Mucosa of rectum (tissue), 2 donors: Measurements from ENCODE around the gene GPR157.
"Not testable (repeated sequence)": the region's sequence is repeated elsewhere in the genome, so short reads cannot be mapped to it uniquely, and the experiment has no call there.

Experiments
- H3K27ac ChIP-seq, 2 donors: one replicate each; pipeline ENCODE4 v1.7.0; 2013; ENCODE audit warnings: inconsistent platforms in 2 of 2, low read depth in 2 of 2, low read length in 2 of 2
- H3K27me3 ChIP-seq, 2 donors: one replicate each; pipeline ENCODE4 v1.7.0; 2013; ENCODE audit warnings: low read length in 2 of 2; ENCODE audit not compliant: control insufficient read depth in 2 of 2, insufficient read depth in 2 of 2
- H3K36me3 ChIP-seq, 2 donors: one replicate each; pipeline ENCODE4 v1.7.0; 2013; ENCODE audit warnings: low read length in 2 of 2; ENCODE audit not compliant: control insufficient read depth in 2 of 2, insufficient read depth in 2 of 2
- H3K4me1 ChIP-seq, 2 donors: one replicate each; pipeline ENCODE4 v1.7.0; 2013; ENCODE audit warnings: low read length in 2 of 2, mild to moderate bottlenecking in 1 of 2; ENCODE audit not compliant: control insufficient read depth in 2 of 2, insufficient read depth in 2 of 2
- H3K4me3 ChIP-seq, 2 donors: one replicate each; pipeline ENCODE4 v1.7.0; 2013; ENCODE audit warnings: low read length in 2 of 2
- H3K9ac ChIP-seq, 2 donors: one replicate each; pipeline ENCODE4 v1.7.0; 2013; ENCODE audit warnings: low read length in 2 of 2, low read depth in 1 of 2, mild to moderate bottlenecking in 1 of 2
- H3K9me3 ChIP-seq, 2 donors: one replicate each; pipeline ENCODE4 v1.7.0; 2013; ENCODE audit warnings: low read length in 2 of 2; ENCODE audit not compliant: control insufficient read depth in 2 of 2
- donor health status: healthy.
- donor health status: Normal muscosa, but diverticular disease.

GPR157 gene

GRCh38 chr1:9107136-9107535, 21.8 kb downstream of the GPR157 start:
- Histone ChIP-seq H3K4me1 (peaks cover 0 to 3% of the 10 kb centered on the region in 2 donors), H3K27me3 (no peaks in the 10 kb centered on the region), H3K9me3 (no peaks in the 10 kb centered on the region), H3K27ac (no peak overlapping the region), H3K9ac (no peak overlapping the region), H3K36me3 (peaks cover 14 to 19% of the 10 kb centered on the region in 2 donors), H3K4me3 (no peak overlapping the region)

GRCh38 chr1:9106286-9106685, 22.6 kb downstream of the GPR157 start:
- Histone ChIP-seq H3K9me3 (no peaks in the 10 kb centered on the region), H3K9ac (no peak overlapping the region), H3K4me3 (no peak overlapping the region), H3K36me3 (peaks cover 14 to 19% of the 10 kb centered on the region in 2 donors), H3K27ac (no peak overlapping the region), H3K4me1 (peaks cover 0 to 3% of the 10 kb centered on the region in 2 donors), H3K27me3 (no peaks in the 10 kb centered on the region)

DNA sequence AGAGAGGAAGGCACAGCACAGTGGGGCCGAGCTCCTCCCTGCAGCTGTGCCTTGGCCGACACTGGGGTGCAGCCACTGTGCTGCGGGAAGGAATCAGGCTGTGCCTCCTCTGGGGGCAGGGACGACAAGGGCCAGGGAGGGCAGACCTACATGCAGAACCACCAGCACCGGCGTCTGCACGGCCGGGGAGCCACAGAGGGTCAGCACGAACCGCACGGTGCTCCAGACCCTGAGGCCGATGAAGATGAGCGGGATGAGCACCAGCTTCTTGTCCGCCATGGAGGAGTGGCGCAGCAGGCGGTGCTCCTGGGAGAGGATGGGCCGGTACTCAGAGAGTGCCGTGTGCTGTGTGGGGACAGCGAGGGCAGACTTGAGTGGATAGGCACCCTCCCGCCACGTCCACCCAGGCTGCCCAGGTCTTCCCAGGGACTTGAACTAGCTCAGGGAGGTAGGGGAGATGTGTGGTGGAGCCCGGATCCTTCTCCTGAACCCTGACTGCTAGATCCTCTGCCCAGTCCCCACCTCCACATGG, 23.5 kb downstream of the GPR157 start:
- H3K27ac ChIP-seq: no peak overlapping the region
- peaks cover 14 to 15% of the 10 kb centered on the region in 2 donors for H3K36me3 ChIP-seq
- H3K4me1 ChIP-seq: no peaks in the 10 kb centered on the region
- no peak overlapping the region for H3K4me3 ChIP-seq
- H3K27me3 ChIP-seq: no peaks in the 10 kb centered on the region
- no peaks in the 10 kb centered on the region for H3K9me3 ChIP-seq
- no peak overlapping the region for H3K9ac ChIP-seq

- Histone ChIP-seq H3K27me3 (no peaks in the 10 kb centered on the region), H3K4me3 (no peak overlapping the region), H3K4me1 (no peaks in the 10 kb centered on the region), H3K36me3 (peaks cover 11 to 12% of the 10 kb centered on the region in 2 donors), H3K9ac (no peak overlapping the region), H3K9me3 (no peaks in the 10 kb centered on the region), H3K27ac (no peak overlapping the region)
Measured at GRCh38 chr1:9101510-9102146, 27.3 kb downstream of the GPR157 start.

DNA sequence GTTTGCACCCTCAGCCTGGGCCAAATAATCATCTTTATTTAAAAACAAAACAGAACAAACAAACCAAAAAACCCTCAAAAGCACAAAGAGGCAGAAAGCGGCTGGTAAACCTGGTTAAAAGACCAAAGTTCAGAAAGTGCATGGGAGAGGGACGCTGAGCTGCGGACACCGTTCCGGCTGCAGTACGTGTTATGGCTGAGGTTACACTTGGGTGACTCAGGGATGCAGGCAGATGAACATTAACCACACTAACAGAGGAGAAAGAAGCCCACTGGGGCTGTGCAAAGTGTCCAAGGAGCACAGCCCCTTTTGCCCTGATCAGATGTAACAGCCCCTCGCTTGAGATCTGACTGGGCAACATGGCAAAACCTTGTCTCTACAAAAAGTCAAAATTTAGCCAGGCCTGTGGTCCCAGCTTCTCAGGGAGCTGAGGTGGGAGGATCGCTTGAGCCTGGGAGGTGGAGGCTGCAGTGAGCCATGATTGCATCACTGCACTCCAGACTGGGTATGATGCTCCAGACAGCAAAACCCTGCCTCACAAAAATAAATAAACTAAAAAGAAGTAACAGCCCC, 28.3 kb downstream of the GPR157 start:
- H3K27me3 ChIP-seq: no peaks in the 10 kb centered on the region
- H3K9me3 ChIP-seq: no peaks in the 10 kb centered on the region
- H3K4me3 ChIP-seq: no peak overlapping the region
- H3K27ac ChIP-seq: no peak overlapping the region
- H3K4me1 ChIP-seq: no peaks in the 10 kb centered on the region
- H3K9ac ChIP-seq: no peak overlapping the region
- H3K36me3 ChIP-seq: peaks cover 11 to 12% of the 10 kb centered on the region in 2 donors

- Histone ChIP-seq H3K27ac (no peak overlapping the region), H3K36me3 (peaks cover 7 to 9% of the 10 kb centered on the region in 2 donors), H3K9ac (no peak overlapping the region), H3K4me3 (no peak overlapping the region), H3K9me3 (no peaks in the 10 kb centered on the region), H3K4me1 (no peaks in the 10 kb centered on the region), H3K27me3 (no peaks in the 10 kb centered on the region)
Measured at GRCh38 chr1:9099555-9099954, 29.3 kb downstream of the GPR157 start.

- Histone ChIP-seq H3K27me3 (no peaks in the 10 kb centered on the region), H3K36me3 (no peaks in the 10 kb centered on the region), H3K27ac (no peak overlapping the region), H3K9ac (no peak overlapping the region), H3K4me1 (no peaks in the 10 kb centered on the region), H3K9me3 (no peaks in the 10 kb centered on the region), H3K4me3 (no peak overlapping the region)
Measured at GRCh38 chr1:9097947-9098705, 30.8 kb downstream of the GPR157 start.

GRCh38 chr1:9095818-9096217, 33.1 kb downstream of the GPR157 start:
- no peaks in the 10 kb centered on the region for H3K4me1 ChIP-seq
- no peaks in the 10 kb centered on the region for H3K36me3 ChIP-seq
- H3K9ac ChIP-seq: no peak overlapping the region

GRCh38 chr1:9093996-9094595, 34.8 kb downstream of the GPR157 start:
- H3K9ac ChIP-seq, H3K36me3 ChIP-seq, H3K9me3 ChIP-seq, H3K27ac ChIP-seq, H3K4me1 ChIP-seq, H3K27me3 ChIP-seq, H3K4me3 ChIP-seq: not testable (repeated sequence)

More at GRCh38 chr1:9095818-9096217, 33.1 kb downstream of the GPR157 start:
- H3K9me3 ChIP-seq: no peaks in the 10 kb centered on the region
- H3K27me3 ChIP-seq: peaks cover 0 to 4% of the 10 kb centered on the region in 2 donors
- no peak overlapping the region for H3K4me3 ChIP-seq
- H3K27ac ChIP-seq: no peak overlapping the region

GRCh38 chr1:9093581-9093980, 35.3 kb downstream of the GPR157 start:
- Histone ChIP-seq H3K27ac (no peak overlapping the region), H3K27me3 (peaks cover 3 to 4% of the 10 kb centered on the region in 2 donors), H3K4me3 (no peak overlapping the region), H3K4me1 (no peaks in the 10 kb centered on the region), H3K9me3 (no peaks in the 10 kb centered on the region), H3K36me3 (no peaks in the 10 kb centered on the region), H3K9ac (no peak overlapping the region)
